ENCODE data around the gene PROSER2.

The PROSER2 gene

DNA sequence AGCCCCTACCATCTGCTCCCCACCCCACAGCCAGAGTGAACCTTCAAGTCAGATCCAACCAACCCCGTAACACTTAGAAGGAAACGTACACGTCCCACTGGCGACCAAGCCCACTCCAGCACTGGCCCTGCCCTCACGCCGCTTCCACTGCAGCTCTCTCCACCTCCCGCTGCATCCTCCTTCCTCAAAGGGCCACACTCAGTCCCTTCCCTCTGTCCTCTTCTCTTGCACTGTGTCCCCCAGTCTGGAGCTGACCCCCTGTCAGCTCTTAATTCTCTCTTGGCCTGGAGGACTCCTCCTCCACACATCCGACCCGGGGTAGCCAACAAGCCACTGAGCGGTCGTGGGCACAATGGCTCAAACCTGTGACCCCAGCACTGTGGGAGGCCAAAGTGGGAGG, 85.8 kb downstream of the PROSER2 start:
- Histone ChIP-seq H3K36me3 (no peaks in the 10 kb centered on the region), H3K27ac (no peak overlapping the region), H3K9me3 (ENCODE audit: severe bottlenecking) (no peaks in the 10 kb centered on the region), H3K27me3 (ENCODE audit: insufficient read depth, low read depth, severe bottlenecking) (no peaks in the 10 kb centered on the region), H3K4me3 (ENCODE audit: low read depth, low read length) (no peak overlapping the region)
- DNase-seq = no peak
- TF ChIP-seq, protein P1, sequence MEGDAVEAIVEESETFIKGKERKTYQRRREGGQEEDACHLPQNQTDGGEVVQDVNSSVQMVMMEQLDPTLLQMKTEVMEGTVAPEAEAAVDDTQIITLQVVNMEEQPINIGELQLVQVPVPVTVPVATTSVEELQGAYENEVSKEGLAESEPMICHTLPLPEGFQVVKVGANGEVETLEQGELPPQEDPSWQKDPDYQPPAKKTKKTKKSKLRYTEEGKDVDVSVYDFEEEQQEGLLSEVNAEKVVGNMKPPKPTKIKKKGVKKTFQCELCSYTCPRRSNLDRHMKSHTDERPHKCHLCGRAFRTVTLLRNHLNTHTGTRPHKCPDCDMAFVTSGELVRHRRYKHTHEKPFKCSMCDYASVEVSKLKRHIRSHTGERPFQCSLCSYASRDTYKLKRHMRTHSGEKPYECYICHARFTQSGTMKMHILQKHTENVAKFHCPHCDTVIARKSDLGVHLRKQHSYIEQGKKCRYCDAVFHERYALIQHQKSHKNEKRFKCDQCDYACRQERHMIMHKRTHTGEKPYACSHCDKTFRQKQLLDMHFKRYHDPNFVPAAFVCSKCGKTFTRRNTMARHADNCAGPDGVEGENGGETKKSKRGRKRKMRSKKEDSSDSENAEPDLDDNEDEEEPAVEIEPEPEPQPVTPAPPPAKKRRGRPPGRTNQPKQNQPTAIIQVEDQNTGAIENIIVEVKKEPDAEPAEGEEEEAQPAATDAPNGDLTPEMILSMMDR (IDR thresholded peaks at IDR 0.05; ENCODE audit: low read depth, low read length) = no peak

DNA sequence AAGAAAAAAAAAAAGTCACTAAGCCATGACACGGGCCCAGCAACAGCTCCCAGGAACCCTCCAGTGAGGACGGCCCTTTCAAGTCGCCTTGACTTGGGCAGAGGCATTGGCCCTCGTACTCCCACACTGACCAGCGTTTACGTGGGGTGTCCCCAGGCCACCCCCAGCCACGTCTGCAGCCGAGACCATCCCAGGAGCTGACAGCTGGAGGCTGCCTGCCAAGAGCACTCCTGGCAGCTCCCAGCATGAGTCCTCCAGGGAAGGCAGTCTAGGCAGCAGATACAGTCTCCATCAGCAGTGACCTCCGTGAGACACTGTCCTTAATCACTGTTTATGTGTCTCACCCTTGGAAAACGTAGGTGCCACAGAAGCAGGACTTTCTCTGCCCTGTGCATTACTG, 86.5 kb downstream of the PROSER2 start:
- Histone ChIP-seq H3K9me3 (ENCODE audit: severe bottlenecking) (no peaks in the 10 kb centered on the region), H3K36me3 (no peaks in the 10 kb centered on the region), H3K27me3 (ENCODE audit: insufficient read depth, low read depth, severe bottlenecking) (no peaks in the 10 kb centered on the region), H3K4me3 (ENCODE audit: low read depth, low read length) (no peak overlapping the region), H3K27ac (no peak overlapping the region)
- TF ChIP-seq, protein P1 (IDR thresholded peaks at IDR 0.05; ENCODE audit: low read depth, low read length) = no peak
- DNase-seq = no peak

DNA sequence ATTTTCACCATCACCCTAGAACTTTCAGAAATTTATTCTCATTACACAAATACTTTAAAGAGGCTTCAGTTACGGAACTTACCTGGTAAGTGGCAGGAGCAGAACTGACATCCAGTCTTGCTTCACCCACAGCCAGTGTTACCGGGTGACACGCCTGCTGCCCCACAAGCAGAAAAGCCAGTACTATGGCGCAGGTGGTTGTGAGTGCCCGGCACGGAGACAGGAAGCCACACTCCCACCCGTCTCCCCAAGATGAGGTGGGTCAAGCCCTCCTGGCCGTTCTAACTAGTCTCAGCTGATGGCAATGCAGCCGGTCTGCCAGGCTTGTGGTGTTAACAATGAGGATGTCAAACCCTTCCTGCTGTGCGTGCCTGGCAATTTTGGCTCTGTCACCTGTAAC, 86.9 kb downstream of the PROSER2 start:
- TF ChIP-seq, protein P1 (IDR thresholded peaks at IDR 0.05; ENCODE audit: low read depth, low read length) = no peak
- no peak overlapping the region for H3K4me3 ChIP-seq (ENCODE audit: low read depth, low read length)
- H3K36me3 ChIP-seq = no peaks in the 10 kb centered on the region
- DNase-seq = no peak
- H3K27ac ChIP-seq = no peak overlapping the region
- no peaks in the 10 kb centered on the region for H3K27me3 ChIP-seq (ENCODE audit: insufficient read depth, low read depth, severe bottlenecking)
- no peaks in the 10 kb centered on the region for H3K9me3 ChIP-seq (ENCODE audit: severe bottlenecking)

DNA sequence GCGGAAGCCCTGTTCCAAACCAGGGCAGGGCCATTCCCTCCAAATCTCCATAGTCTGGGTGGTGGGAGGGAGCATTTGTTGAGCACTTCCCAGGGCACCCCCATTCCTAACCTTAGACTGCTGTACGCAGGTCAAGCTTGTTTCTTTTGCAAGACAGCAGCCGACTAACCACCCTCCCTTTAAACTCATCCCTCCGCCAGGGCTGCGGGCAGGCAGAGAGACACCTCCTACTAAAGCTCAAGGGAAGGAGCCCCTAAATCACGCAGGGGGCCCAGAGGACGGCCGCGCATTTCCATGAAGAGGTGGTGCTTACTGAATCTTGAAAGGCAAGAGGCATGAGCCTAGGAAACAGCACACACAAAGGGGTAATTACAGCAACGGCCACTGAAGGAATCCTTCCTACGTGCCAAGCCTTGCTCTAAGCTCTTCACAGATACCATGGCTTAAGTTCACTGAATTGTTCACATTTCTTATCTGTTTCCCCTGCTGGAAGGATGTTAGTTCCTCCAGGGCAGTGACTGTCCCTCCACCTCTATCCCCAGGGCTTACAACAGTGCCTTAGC, 90.0 kb downstream of the PROSER2 start:
- Histone ChIP-seq H3K9me3 (ENCODE audit: severe bottlenecking) (no peaks in the 10 kb centered on the region), H3K4me3 (ENCODE audit: low read depth, low read length) (no peak overlapping the region)

DNA sequence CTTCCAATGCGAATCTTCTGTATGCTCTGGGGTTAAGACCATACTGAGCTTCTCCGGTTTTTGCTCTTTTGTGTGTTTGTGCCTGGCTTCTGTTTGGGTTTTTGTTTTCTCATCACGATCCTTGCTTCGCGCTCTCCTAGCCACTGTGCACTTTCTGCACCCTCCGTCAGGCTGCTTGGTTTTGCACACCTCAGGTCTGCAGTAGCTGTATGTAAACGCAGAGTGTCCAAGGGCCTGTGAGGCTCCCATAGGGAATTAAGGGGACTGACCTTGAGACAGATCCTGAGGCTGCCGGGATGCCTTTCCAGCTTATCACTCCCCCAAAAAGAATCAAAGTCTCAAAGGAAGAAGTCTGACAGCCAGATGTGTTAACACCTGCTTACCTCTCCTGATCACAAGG, 95.2 kb downstream of the PROSER2 start:
- H3K27me3 ChIP-seq (ENCODE audit: insufficient read depth, low read depth, severe bottlenecking) = no peaks in the 10 kb centered on the region
- H3K9me3 ChIP-seq (ENCODE audit: severe bottlenecking) = no peaks in the 10 kb centered on the region
- no peaks in the 10 kb centered on the region; the same call in 1 of the 2 replicates for H3K36me3 ChIP-seq
- no peak overlapping the region for H3K27ac ChIP-seq
- H3K4me3 ChIP-seq (ENCODE audit: low read depth, low read length) = no peak overlapping the region
- DNase-seq = no peak
- TF ChIP-seq, protein P1 (IDR thresholded peaks at IDR 0.05; ENCODE audit: low read depth, low read length) = no peak

More for the DNA sequence above, 90.0 kb downstream of the PROSER2 start:
- no peaks in the 10 kb centered on the region for H3K36me3 ChIP-seq
- no peak overlapping the region for H3K27ac ChIP-seq
- TF ChIP-seq, protein P1 (IDR thresholded peaks at IDR 0.05; ENCODE audit: low read depth, low read length) = no peak
- H3K27me3 ChIP-seq (ENCODE audit: insufficient read depth, low read depth, severe bottlenecking) = no peaks in the 10 kb centered on the region
- no peak for DNase-seq

DNA sequence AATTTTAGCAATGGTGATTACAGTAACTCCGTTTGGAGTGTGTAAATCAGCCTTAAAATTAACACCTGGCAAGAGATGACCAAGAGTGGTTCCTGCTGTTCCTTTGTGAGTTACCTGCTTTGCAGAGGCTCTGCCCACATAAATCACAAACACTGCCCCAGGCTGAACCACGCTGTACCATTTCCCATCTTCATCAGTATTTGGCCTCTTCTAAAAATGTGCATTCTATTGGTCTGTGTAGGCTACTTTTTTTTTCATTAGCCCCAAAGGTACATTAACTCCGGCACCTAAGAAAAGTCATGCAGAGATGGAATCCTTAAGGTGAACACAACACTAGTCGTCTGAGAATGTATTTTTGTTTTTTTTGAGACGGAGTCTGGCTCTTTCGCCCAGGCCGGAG, 96.1 kb downstream of the PROSER2 start:
- no peaks in the 10 kb centered on the region; the same call in 1 of the 2 replicates for H3K36me3 ChIP-seq
- DNase-seq = no peak
- H3K9me3 ChIP-seq (ENCODE audit: severe bottlenecking) = no peaks in the 10 kb centered on the region
- H3K27me3 ChIP-seq (ENCODE audit: insufficient read depth, low read depth, severe bottlenecking) = no peaks in the 10 kb centered on the region
- TF ChIP-seq, protein P1 (IDR thresholded peaks at IDR 0.05; ENCODE audit: low read depth, low read length) = no peak
- H3K27ac ChIP-seq = no peak overlapping the region
- no peak overlapping the region for H3K4me3 ChIP-seq (ENCODE audit: low read depth, low read length)
